HepG2 (cell line): ENCODE measurements around the gene ME3. TPM values are rescaled to one million over a fixed set of nuclear protein-coding genes. Genes with fewer than 3 reads are reported as not detected.

Source experiments
- FOXA1 ChIP-seq, 2 experiments: fragments of 450-650 bp in 1 of 2; sonication (generic) in 1 of 2; formaldehyde crosslinking in 1 of 2; IDR thresholded peaks; 2 replicates each; pipeline versions ENCODE4 v1.4.0 to v1.6.1; 2016 to 2020; ENCODE audit warnings: missing genetic modification reagents in 1 of 2
- ISL2 ChIP-seq: sonication (generic); formaldehyde crosslinking; IDR thresholded peaks from 2 replicates; pipeline ENCODE4 v1.5.0; 2020; ENCODE audit warnings: missing genetic modification reagents
- KDM5B ChIP-seq: sonication (generic); formaldehyde crosslinking; IDR thresholded peaks from 2 replicates; pipeline ENCODE4 v1.4.0; 2020; ENCODE audit warnings: missing genetic modification reagents, mild to moderate bottlenecking, borderline replicate concordance
- MEIS2 ChIP-seq: sonication (generic); formaldehyde crosslinking; IDR thresholded peaks from 2 replicates; pipeline ENCODE4 v1.9.0; 2021; ENCODE audit warnings: mild to moderate bottlenecking, missing genetic modification reagents
- PPARG ChIP-seq: conservative IDR thresholded peaks from 2 replicates; pipeline ENCODE4 v1.6.1; 2016; ENCODE audit warnings: missing biosample characterization, missing genetic modification reagents
- SAP130 ChIP-seq: IDR thresholded peaks from 2 replicates; pipeline ENCODE4 v1.6.1; 2016; ENCODE audit warnings: low read depth
- SIN3A ChIP-seq: IDR thresholded peaks from 2 replicates; pipeline ENCODE4 v1.6.1; 2011; ENCODE audit warnings: low read depth, mild to moderate bottlenecking, control low read depth, low read length, borderline replicate concordance
- SMC3 ChIP-seq: IDR thresholded peaks from 2 replicates; pipeline ENCODE4 v1.6.1; 2011; ENCODE audit warnings: low read length, improper control_type of control experiment
- SP4 ChIP-seq: sonication (generic); formaldehyde crosslinking; IDR thresholded peaks from 2 replicates; pipeline ENCODE4 v1.8.1; 2023; ENCODE audit warnings: mild to moderate bottlenecking, missing genetic modification reagents
- XRCC5 ChIP-seq: fragments of 200-400 bp; formaldehyde crosslinking; optimal IDR thresholded peaks from 2 replicates; pipeline ENCODE3; 2017; ENCODE audit warnings: mild to moderate bottlenecking, low read length
- ZFYVE20 ChIP-seq: sonication (generic); formaldehyde crosslinking; IDR thresholded peaks from 2 replicates; pipeline ENCODE4 v1.8.0; 2023; ENCODE audit warnings: low read depth, mild to moderate bottlenecking, moderate library complexity, missing genetic modification reagents, borderline replicate concordance
- ZNF350 ChIP-seq: sonication (generic); formaldehyde crosslinking; IDR thresholded peaks from 2 replicates; pipeline ENCODE4 v1.4.0; 2020; ENCODE audit warnings: mild to moderate bottlenecking, low read depth, missing genetic modification reagents, borderline replicate concordance
- ZNF430 ChIP-seq: sonication (generic); formaldehyde crosslinking; IDR thresholded peaks from 2 replicates; pipeline ENCODE4 v1.9.0; 2021; ENCODE audit warnings: mild to moderate bottlenecking, missing genetic modification reagents
- ZNF530 ChIP-seq: sonication (generic); formaldehyde crosslinking; IDR thresholded peaks from 2 replicates; pipeline ENCODE4 v1.5.0; 2020; ENCODE audit warnings: low read depth, mild to moderate bottlenecking, missing genetic modification reagents
- ZSCAN25 ChIP-seq: sonication (generic); formaldehyde crosslinking; IDR thresholded peaks from 2 replicates; pipeline ENCODE4 v1.8.0; 2022; ENCODE audit warnings: mild to moderate bottlenecking, missing genetic modification reagents
- polyA plus RNA-seq, 8 experiments: library from polyadenylated mRNA; depleted of rRNA in 3 of 8; stranded (reverse) in 7 of 8; unstranded in 1 of 8; fragments of >200 nt; fragmentation: Illumina TruSeq in 4 of 8; extraction: Trizol in 4 of 8; gene quantifications; 2 replicates each; pipeline versions ENCODE4 v1.2.1 to v1.2.3, GENCODE V29; 2011 to 2016; ENCODE audit warnings: low read depth in 4 of 8, missing spikeins in 1 of 8, mixed read lengths in 1 of 8; ENCODE audit not compliant: insufficient read depth in 1 of 8
- total RNA-seq, 5 experiments: library from RNA; depleted of rRNA; stranded (reverse); fragments of >200 nt; fragmentation: Illumina TruSeq; extraction: Trizol; gene quantifications; 2 replicates each; pipeline ENCODE4 v1.2.3, GENCODE V29; 2016; ENCODE audit warnings: low read depth in 1 of 5
- TF ChIP-seq, protein P1 (sequence below): sonication (generic); formaldehyde crosslinking; IDR thresholded peaks from 2 replicates; pipeline ENCODE4 v1.5.0; 2020; ENCODE audit warnings: mild to moderate bottlenecking, missing genetic modification reagents, borderline replicate concordance
- TF ChIP-seq, protein P2 (sequence below): sonication (generic); formaldehyde crosslinking; IDR thresholded peaks from 2 replicates; pipeline ENCODE4 v1.5.0; 2020; ENCODE audit warnings: missing genetic modification reagents
- TF ChIP-seq, protein P3 (sequence below): sonication (generic); formaldehyde crosslinking; IDR thresholded peaks from 2 replicates; pipeline ENCODE4 v1.5.0; 2020; ENCODE audit warnings: missing genetic modification reagents, mild to moderate bottlenecking, borderline replicate concordance
- TF ChIP-seq, protein P4 (sequence below): IDR thresholded peaks from 2 replicates; pipeline ENCODE4 v1.6.1; 2016; ENCODE audit warnings: low read depth, borderline replicate concordance
- TF ChIP-seq, protein P5 (sequence below): sonication (generic); IDR thresholded peaks from 2 replicates; pipeline ENCODE4 v1.6.1; 2016; ENCODE audit warnings: low read depth, borderline replicate concordance
- TF ChIP-seq, protein P6 (sequence below): sonication (generic); formaldehyde crosslinking; IDR thresholded peaks from 2 replicates; pipeline ENCODE4 v1.5.1; 2020; ENCODE audit warnings: missing genetic modification reagents, mild to moderate bottlenecking, borderline replicate concordance

The ME3 gene
- total and polyA plus RNA-seq, 2 of the 13 experiments (the other 11 are each of a cell fraction or from before 2014, with no cell fraction given) = not detected

DNA sequence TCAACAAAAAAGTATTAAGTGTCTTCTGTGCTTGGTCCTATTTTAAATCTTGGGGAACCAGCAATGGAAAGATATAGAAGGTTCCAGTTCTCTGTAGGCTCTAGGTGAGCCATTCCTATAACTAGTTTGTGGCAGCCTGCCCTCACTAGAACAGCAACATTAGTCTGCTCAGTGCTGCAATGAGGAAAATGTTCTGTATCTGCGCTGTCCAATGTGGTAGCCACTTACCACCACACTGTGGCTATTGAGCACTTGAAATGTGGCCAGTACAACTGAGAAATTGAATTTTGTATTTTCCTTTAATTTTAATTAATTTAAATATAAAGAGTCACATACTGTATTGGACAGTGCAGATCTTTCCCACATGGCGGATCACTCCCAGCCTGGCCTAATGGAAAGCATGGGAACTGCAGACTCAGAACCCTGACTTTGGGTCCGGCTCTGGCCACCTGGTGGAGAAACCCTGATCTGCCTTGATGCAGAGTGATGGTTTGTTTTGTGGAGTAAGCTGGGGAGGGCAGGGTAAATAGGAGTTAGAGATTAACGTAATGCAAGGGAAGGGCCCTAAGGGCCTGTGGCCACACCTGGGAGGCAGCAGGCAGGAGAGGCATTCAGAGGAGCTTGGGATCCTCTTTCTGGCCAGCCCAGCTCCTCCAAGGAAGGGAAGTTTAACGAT lies 101.0 kb downstream of the ME3 start (continued):
- TF ChIP-seq, protein P1, sequence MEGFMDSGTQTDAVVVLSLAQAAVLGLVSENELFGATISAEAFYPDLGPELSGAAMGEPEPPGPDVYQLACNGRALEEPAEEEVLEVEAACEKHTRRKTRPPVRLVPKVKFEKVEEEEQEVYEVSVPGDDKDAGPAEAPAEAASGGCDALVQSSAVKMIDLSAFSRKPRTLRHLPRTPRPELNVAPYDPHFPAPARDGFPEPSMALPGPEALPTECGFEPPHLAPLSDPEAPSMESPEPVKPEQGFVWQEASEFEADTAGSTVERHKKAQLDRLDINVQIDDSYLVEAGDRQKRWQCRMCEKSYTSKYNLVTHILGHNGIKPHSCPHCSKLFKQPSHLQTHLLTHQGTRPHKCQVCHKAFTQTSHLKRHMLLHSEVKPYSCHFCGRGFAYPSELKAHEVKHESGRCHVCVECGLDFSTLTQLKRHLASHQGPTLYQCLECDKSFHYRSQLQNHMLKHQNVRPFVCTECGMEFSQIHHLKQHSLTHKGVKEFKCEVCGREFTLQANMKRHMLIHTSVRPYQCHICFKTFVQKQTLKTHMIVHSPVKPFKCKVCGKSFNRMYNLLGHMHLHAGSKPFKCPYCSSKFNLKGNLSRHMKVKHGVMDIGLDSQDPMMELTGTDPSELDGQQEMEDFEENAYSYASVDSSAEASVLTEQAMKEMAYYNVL (CRISPR knock-in tag) = no peak
- no peak for TF ChIP-seq SAP130 (CRISPR knock-in tag)
- no peak for TF ChIP-seq ISL2 (CRISPR knock-in tag)
- no peak for TF ChIP-seq SIN3A
- TF ChIP-seq MEIS2 (CRISPR knock-in tag) = no peak
- TF ChIP-seq KDM5B = no peak
- TF ChIP-seq SMC3 = peak; percentile 91
- TF ChIP-seq, protein P2, sequence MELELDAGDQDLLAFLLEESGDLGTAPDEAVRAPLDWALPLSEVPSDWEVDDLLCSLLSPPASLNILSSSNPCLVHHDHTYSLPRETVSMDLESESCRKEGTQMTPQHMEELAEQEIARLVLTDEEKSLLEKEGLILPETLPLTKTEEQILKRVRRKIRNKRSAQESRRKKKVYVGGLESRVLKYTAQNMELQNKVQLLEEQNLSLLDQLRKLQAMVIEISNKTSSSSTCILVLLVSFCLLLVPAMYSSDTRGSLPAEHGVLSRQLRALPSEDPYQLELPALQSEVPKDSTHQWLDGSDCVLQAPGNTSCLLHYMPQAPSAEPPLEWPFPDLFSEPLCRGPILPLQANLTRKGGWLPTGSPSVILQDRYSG (CRISPR knock-in tag) = no peak
- TF ChIP-seq, protein P3, sequence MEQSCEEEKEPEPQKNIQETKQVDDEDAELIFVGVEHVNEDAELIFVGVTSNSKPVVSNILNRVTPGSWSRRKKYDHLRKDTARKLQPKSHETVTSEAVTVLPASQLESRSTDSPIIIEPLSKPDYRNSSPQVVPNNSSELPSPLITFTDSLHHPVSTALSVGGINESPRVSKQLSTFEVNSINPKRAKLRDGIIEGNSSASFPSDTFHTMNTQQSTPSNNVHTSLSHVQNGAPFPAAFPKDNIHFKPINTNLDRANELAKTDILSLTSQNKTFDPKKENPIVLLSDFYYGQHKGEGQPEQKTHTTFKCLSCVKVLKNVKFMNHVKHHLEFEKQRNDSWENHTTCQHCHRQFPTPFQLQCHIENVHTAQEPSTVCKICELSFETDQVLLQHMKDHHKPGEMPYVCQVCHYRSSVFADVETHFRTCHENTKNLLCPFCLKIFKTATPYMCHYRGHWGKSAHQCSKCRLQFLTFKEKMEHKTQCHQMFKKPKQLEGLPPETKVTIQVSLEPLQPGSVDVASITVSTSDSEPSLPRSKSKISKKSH = no peak
- TF ChIP-seq, protein P4, sequence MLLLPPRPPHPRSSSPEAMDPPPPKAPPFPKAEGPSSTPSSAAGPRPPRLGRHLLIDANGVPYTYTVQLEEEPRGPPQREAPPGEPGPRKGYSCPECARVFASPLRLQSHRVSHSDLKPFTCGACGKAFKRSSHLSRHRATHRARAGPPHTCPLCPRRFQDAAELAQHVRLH (CRISPR knock-in tag) = peak; percentile 58; the same call in 1 of the 2 replicates
- TF ChIP-seq PPARG (CRISPR knock-in tag) = no peak
- no peak for TF ChIP-seq ZSCAN25 (CRISPR knock-in tag)
- no peak for TF ChIP-seq SP4 (CRISPR knock-in tag)
- TF ChIP-seq ZFYVE20 (CRISPR knock-in tag) = no peak
- TF ChIP-seq XRCC5 = peak; percentile 84
- TF ChIP-seq, protein P5, sequence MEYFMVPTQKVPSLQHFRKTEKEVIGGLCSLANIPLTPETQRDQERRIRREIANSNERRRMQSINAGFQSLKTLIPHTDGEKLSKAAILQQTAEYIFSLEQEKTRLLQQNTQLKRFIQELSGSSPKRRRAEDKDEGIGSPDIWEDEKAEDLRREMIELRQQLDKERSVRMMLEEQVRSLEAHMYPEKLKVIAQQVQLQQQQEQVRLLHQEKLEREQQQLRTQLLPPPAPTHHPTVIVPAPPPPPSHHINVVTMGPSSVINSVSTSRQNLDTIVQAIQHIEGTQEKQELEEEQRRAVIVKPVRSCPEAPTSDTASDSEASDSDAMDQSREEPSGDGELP = no peak
- TF ChIP-seq, protein P6, sequence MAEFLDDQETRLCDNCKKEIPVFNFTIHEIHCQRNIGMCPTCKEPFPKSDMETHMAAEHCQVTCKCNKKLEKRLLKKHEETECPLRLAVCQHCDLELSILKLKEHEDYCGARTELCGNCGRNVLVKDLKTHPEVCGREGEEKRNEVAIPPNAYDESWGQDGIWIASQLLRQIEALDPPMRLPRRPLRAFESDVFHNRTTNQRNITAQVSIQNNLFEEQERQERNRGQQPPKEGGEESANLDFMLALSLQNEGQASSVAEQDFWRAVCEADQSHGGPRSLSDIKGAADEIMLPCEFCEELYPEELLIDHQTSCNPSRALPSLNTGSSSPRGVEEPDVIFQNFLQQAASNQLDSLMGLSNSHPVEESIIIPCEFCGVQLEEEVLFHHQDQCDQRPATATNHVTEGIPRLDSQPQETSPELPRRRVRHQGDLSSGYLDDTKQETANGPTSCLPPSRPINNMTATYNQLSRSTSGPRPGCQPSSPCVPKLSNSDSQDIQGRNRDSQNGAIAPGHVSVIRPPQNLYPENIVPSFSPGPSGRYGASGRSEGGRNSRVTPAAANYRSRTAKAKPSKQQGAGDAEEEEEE (CRISPR knock-in tag) = no peak
- TF ChIP-seq ZNF350 (CRISPR knock-in tag) = no peak
- TF ChIP-seq ZNF530 (CRISPR knock-in tag) = no peak
- no peak for TF ChIP-seq ZNF430
- no peak for TF ChIP-seq FOXA1 (IDR thresholded peaks at IDR 0.05)
- 0 out of 2 replicates have a peak, but pooled peaks have one; percentile 26 for TF ChIP-seq FOXA1 (CRISPR knock-in tag; IDR thresholded peaks at IDR 0.05)
